ENCODE results near the gene PXMP4. TPM values are rescaled to one million over a fixed set of nuclear protein-coding genes. Genes with fewer than 3 reads are reported as not detected.

PXMP4 gene
- polyA plus RNA-seq, 1 donor (not counting 4 experiments of a cell fraction or from before 2014, with no cell fraction given): 3.2 TPM

DNA sequence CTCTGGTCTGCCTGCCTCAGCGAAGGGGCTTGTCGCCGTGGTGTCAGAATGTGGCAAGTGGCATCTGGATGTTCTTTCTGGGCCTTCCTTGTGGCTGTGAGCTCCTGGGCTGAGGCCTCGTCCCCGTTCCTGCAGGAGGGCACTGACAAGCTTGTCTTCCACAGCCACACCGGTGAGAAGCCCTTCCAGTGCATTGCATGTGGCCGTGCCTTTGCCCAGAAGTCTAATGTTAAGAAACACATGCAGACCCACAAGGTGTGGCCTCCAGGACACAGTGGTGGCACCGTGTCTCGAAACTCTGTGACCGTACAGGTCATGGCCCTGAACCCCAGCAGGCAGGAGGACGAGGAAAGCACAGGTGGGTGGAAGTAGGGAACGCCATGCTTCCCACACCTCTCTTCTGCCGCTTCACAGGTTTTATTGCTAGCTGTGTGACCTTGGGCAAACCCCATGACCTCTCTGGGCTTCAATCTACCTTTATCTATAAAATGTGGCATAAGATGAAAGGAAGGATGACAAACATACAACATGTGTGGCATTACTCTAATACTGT, 41.7 kb upstream of the PXMP4 start:
- no peaks in the 10 kb centered on the region for H3K9me1 ChIP-seq (ENCODE audit: control insufficient read depth, extremely low read depth, insufficient read depth, low read length)
- H3K4me2 ChIP-seq (ENCODE audit: control insufficient read depth, extremely low read depth, insufficient read depth, low read depth, low read length): no peak overlapping the region
- H3K4me1 ChIP-seq (ENCODE audit: control insufficient read depth, extremely low read depth, insufficient read depth, low read length): no peaks in the 10 kb centered on the region
- TF ChIP-seq EZH2 (IDR thresholded peaks at IDR 0.05; ENCODE audit: low read length): no peak
- TF ChIP-seq, protein P1, sequence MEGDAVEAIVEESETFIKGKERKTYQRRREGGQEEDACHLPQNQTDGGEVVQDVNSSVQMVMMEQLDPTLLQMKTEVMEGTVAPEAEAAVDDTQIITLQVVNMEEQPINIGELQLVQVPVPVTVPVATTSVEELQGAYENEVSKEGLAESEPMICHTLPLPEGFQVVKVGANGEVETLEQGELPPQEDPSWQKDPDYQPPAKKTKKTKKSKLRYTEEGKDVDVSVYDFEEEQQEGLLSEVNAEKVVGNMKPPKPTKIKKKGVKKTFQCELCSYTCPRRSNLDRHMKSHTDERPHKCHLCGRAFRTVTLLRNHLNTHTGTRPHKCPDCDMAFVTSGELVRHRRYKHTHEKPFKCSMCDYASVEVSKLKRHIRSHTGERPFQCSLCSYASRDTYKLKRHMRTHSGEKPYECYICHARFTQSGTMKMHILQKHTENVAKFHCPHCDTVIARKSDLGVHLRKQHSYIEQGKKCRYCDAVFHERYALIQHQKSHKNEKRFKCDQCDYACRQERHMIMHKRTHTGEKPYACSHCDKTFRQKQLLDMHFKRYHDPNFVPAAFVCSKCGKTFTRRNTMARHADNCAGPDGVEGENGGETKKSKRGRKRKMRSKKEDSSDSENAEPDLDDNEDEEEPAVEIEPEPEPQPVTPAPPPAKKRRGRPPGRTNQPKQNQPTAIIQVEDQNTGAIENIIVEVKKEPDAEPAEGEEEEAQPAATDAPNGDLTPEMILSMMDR (optimal IDR thresholded peaks at IDR 0.05 in 1 of 3, IDR thresholded peaks at IDR 0.05 in 1 of 3, conservative IDR thresholded peaks at IDR 0.05 in 1 of 3; ENCODE audit: extremely low read depth in 1 of 3, insufficient read depth in 2 of 3, low read length in 3 of 3): no peak
- peaks cover 0 to 8% of the 10 kb centered on the region in 2 experiments for H3K36me3 ChIP-seq (ENCODE audit: control insufficient read depth in 2 of 2, extremely low read depth in 1 of 2, insufficient read depth in 2 of 2, low read length in 2 of 2)
- dilution Hi-C loops (cut with MboI; ENCODE audit: extremely low pct_ligation_motif_present, low sequenced_read_pairs): no loop called here
- no peak overlapping the region for H3K4me3 ChIP-seq (ENCODE audit: control insufficient read depth in 2 of 3, extremely low read depth in 1 of 3, insufficient read depth in 2 of 3, low read depth in 1 of 3, low read length in 3 of 3)
- no peak overlapping the region for H3K9ac ChIP-seq (ENCODE audit: control insufficient read depth, extremely low read depth, insufficient read depth, low read length)
- no peak overlapping the region for H3K27ac ChIP-seq (ENCODE audit: control insufficient read depth, insufficient read depth, low read length)
- H3K27me3 ChIP-seq (ENCODE audit: control insufficient read depth, extremely low read depth, insufficient read depth, low read length): no peaks in the 10 kb centered on the region
- DNase-seq (ENCODE audit: low read depth, low spot score) (no peak), FAIRE-seq (no peak)
- no peaks in the 10 kb centered on the region for H3K79me2 ChIP-seq (ENCODE audit: control insufficient read depth, insufficient read depth, low read length)
- H2AFZ ChIP-seq (ENCODE audit: control insufficient read depth, low read length): no peak overlapping the region
- no peaks in the 10 kb centered on the region for H3K9me3 ChIP-seq (ENCODE audit: control insufficient read depth, low read depth, low read length)
- no peaks in the 10 kb centered on the region for H4K20me1 ChIP-seq (ENCODE audit: control insufficient read depth, extremely low read depth, insufficient read depth, low read length)

DNA sequence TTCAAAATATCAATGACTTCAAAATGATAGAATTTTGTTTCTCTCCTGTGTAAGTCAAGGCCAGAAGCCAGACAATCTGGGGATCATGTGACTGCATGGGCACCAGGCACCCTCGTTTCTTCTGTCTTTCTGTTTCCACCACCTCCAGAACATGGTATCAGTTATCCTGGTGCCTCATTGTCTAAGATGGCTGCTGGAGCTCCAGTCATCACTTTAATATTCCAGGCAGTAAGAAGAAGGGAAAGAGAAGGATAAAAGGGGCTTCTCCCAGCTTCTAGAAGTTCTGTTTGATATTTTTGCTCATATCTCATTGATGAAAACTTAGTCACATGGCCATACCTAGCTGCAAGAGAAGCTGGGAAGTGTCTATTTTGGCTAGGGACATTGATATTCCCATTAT, 37.3 kb upstream of the PXMP4 start:
- Histone ChIP-seq H3K27ac (ENCODE audit: control insufficient read depth, insufficient read depth, low read length) (no peak overlapping the region), H3K36me3 (ENCODE audit: control insufficient read depth in 2 of 2, extremely low read depth in 1 of 2, insufficient read depth in 2 of 2, low read length in 2 of 2) (peaks cover 8% of the 10 kb centered on the region in 2 experiments), H3K9me3 (ENCODE audit: control insufficient read depth, low read depth, low read length) (no peaks in the 10 kb centered on the region), H2AFZ (ENCODE audit: control insufficient read depth, low read length) (no peak overlapping the region), H3K9ac (ENCODE audit: control insufficient read depth, extremely low read depth, insufficient read depth, low read length) (no peak overlapping the region), H3K4me1 (ENCODE audit: control insufficient read depth, extremely low read depth, insufficient read depth, low read length) (no peaks in the 10 kb centered on the region), H3K4me2 (ENCODE audit: control insufficient read depth, extremely low read depth, insufficient read depth, low read depth, low read length) (no peak overlapping the region), H3K27me3 (ENCODE audit: control insufficient read depth, extremely low read depth, insufficient read depth, low read length) (no peaks in the 10 kb centered on the region), H3K9me1 (ENCODE audit: control insufficient read depth, extremely low read depth, insufficient read depth, low read length) (no peaks in the 10 kb centered on the region), H3K4me3 (ENCODE audit: control insufficient read depth in 2 of 3, extremely low read depth in 1 of 3, insufficient read depth in 2 of 3, low read depth in 1 of 3, low read length in 3 of 3) (no peak overlapping the region), H4K20me1 (ENCODE audit: control insufficient read depth, extremely low read depth, insufficient read depth, low read length) (no peaks in the 10 kb centered on the region), H3K79me2 (ENCODE audit: control insufficient read depth, insufficient read depth, low read length) (no peaks in the 10 kb centered on the region)
- no peak for TF ChIP-seq EZH2 (IDR thresholded peaks at IDR 0.05; ENCODE audit: low read length)
- TF ChIP-seq, protein P1 (optimal IDR thresholded peaks at IDR 0.05 in 1 of 3, IDR thresholded peaks at IDR 0.05 in 1 of 3, conservative IDR thresholded peaks at IDR 0.05 in 1 of 3; ENCODE audit: extremely low read depth in 1 of 3, insufficient read depth in 2 of 3, low read length in 3 of 3): no peak
- FAIRE-seq (no peak), DNase-seq (ENCODE audit: low read depth, low spot score) (no peak)
- dilution Hi-C loops (cut with MboI; ENCODE audit: extremely low pct_ligation_motif_present, low sequenced_read_pairs): no loop called here
